GM23248 (cell line): ENCODE data around the gene KRT222. TPM values are rescaled to one million over a fixed set of nuclear protein-coding genes. Genes with fewer than 3 reads are reported as not detected.

Experiments
- DNase-seq: peaks from one replicate; pipeline ENCODE4 v3.0.0-alpha.2; 2015
- H2AFZ ChIP-seq: fragments of 200-600 bp; sonication (generic); 2 replicates; pipeline ENCODE4 v1.6.1; 2016; ENCODE audit warnings: antibody characterized with exemption
- H3F3A ChIP-seq: fragments of 200-600 bp; sonication (generic); 2 replicates; pipeline ENCODE4 v1.6.1; 2016; ENCODE audit warnings: mild to moderate bottlenecking, antibody characterized with exemption, mixed run types; ENCODE audit not compliant: insufficient read depth
- H3K27ac ChIP-seq: fragments of 200-600 bp; sonication (generic); 2 replicates; pipeline ENCODE4 v1.5.1; 2016; ENCODE audit warnings: mild to moderate bottlenecking
- H3K27me3 ChIP-seq: fragments of 200-600 bp; sonication (generic); replicated peaks from 2 replicates; pipeline ENCODE4 v1.6.1; 2016; ENCODE audit warnings: mild to moderate bottlenecking; ENCODE audit not compliant: insufficient read depth
- H3K36me3 ChIP-seq: fragments of 200-600 bp; sonication (generic); 2 replicates; pipeline ENCODE4 v1.6.1; 2016; ENCODE audit warnings: low read depth, mild to moderate bottlenecking
- H3K4me1 ChIP-seq: fragments of 200-600 bp; sonication (generic); 2 replicates; pipeline ENCODE4 v1.6.1; 2016; ENCODE audit warnings: mild to moderate bottlenecking; ENCODE audit not compliant: insufficient read depth
- H3K4me2 ChIP-seq: fragments of 200-600 bp; sonication (generic); one replicate; pipeline ENCODE4 v1.6.1; 2016; ENCODE audit warnings: mild to moderate bottlenecking; ENCODE audit not compliant: unreplicated experiment
- H3K4me3 ChIP-seq: fragments of 200-600 bp; sonication (generic); 2 replicates; pipeline ENCODE4 v1.5.1; 2016; ENCODE audit warnings: mild to moderate bottlenecking
- H3K79me2 ChIP-seq: fragments of 200-600 bp; sonication (generic); 2 replicates; pipeline ENCODE4 v1.6.1; 2016; ENCODE audit warnings: mild to moderate bottlenecking; ENCODE audit not compliant: insufficient read depth
- H3K9ac ChIP-seq: fragments of 200-600 bp; sonication (generic); 2 replicates; pipeline ENCODE4 v1.6.1; 2016; ENCODE audit warnings: mild to moderate bottlenecking
- H3K9me2 ChIP-seq: fragments of 200-600 bp; sonication (generic); 2 replicates; pipeline ENCODE4 v1.6.1; 2016; ENCODE audit warnings: mixed run types, mild to moderate bottlenecking, moderate library complexity; ENCODE audit not compliant: insufficient read depth
- H3K9me3 ChIP-seq: fragments of 200-600 bp; sonication (generic); one replicate; pipeline ENCODE4 v1.6.1; 2017; ENCODE audit warnings: low read depth
- H4K20me1 ChIP-seq: fragments of 200-600 bp; sonication (generic); 2 replicates; pipeline ENCODE4 v1.6.0; 2016; ENCODE audit not compliant: insufficient read depth
- EZH2 ChIP-seq: fragments of 200-600 bp; sonication (generic); IDR thresholded peaks from 2 replicates; pipeline ENCODE4 v1.6.1; 2018; ENCODE audit warnings: antibody characterized with exemption, mild to moderate bottlenecking; ENCODE audit not compliant: insufficient read depth, poor library complexity, severe bottlenecking
- EZH2phosphoT487 ChIP-seq: fragments of 200-600 bp; sonication (generic); IDR thresholded peaks from 2 replicates; pipeline ENCODE4 v1.6.1; 2018; ENCODE audit warnings: antibody characterized with exemption, moderate library complexity, mild to moderate bottlenecking, low read depth; ENCODE audit not compliant: insufficient read depth
- WGBS, 2 experiments: methylation state at CpG; one replicate each; pipeline ENCODE4 v1.1.6; 2015 to 2017; ENCODE audit warnings: low lambda C conversion rate in 2 of 2, low coverage in 1 of 2; ENCODE audit errors: missing lambda C conversion rate in 2 of 2; 5-methylcytosine and 5-hydroxymethylcytosine counted together
- in situ Hi-C: fragments of 300-500 bp; cut with MboI; formaldehyde crosslinking; loops from 2 replicates; pipeline ENCODE4 v1.15.0; 2020
- polyA plus RNA-seq: library from polyadenylated mRNA; unstranded; fragments of >200 nt; fragmentation: Nextera tagmentation; extraction: Ambion mirVana; gene quantifications from 2 replicates; pipeline ENCODE4 v1.2.1, GENCODE V29; 2016
- total RNA-seq: library from RNA; depleted of rRNA; stranded (reverse); fragments of >200 nt; shearing (Covaris generic); gene quantifications from 2 replicates; pipeline ENCODE4 v1.2.3, GENCODE V29; 2014

Gene KRT222
- total and polyA plus RNA-seq, 2 experiments from 2014 or later = not detected

- DNase-seq = no peak
Measured at GRCh38 chr17:40696651-40697072, 31.7 kb upstream of the KRT222 start.

GRCh38 chr17:40695874-40696472 lies 31.0 kb upstream of the KRT222 start:
- no peaks in the 10 kb centered on the region for H3K36me3 ChIP-seq
- H3F3A ChIP-seq = no peaks in the 10 kb centered on the region
- no peak overlapping the region for H2AFZ ChIP-seq
- H4K20me1 ChIP-seq = no peaks in the 10 kb centered on the region
- no peaks in the 10 kb centered on the region for H3K9me3 ChIP-seq
- no peak overlapping the region for H3K27ac ChIP-seq
- no peaks in the 10 kb centered on the region for H3K79me2 ChIP-seq
- TF ChIP-seq EZH2 (no peak), EZH2phosphoT487 (no peak)
- in situ Hi-C loops = no loop called here
- WGBS, 2 experiments = 83 to 85% methylated on average over 6 of the region's 6 CpGs
- H3K9ac ChIP-seq = no peak overlapping the region
- H3K9me2 ChIP-seq = no peaks in the 10 kb centered on the region
- peaks cover 76% of the 10 kb centered on the region for H3K27me3 ChIP-seq
- no peak for DNase-seq
- H3K4me3 ChIP-seq = no peak overlapping the region
- H3K4me1 ChIP-seq = no peaks in the 10 kb centered on the region
- H3K4me2 ChIP-seq = no peak overlapping the region

More at GRCh38 chr17:40696651-40697072, 31.7 kb upstream of the KRT222 start:
- no peak overlapping the region for H3K4me2 ChIP-seq
- no peaks in the 10 kb centered on the region for H3K9me2 ChIP-seq
- in situ Hi-C loops = no loop called here
- H3K79me2 ChIP-seq = no peaks in the 10 kb centered on the region
- H2AFZ ChIP-seq = no peak overlapping the region
- peaks cover 71% of the 10 kb centered on the region for H3K27me3 ChIP-seq
- 72 to 73% methylated on average over 3 of the region's 3 CpGs for WGBS, 2 experiments
- H3K9me3 ChIP-seq = no peaks in the 10 kb centered on the region
- H3K4me3 ChIP-seq = no peak overlapping the region
- no peak overlapping the region for H3K9ac ChIP-seq
- no peak overlapping the region for H3K27ac ChIP-seq
- no peaks in the 10 kb centered on the region for H3F3A ChIP-seq
- no peaks in the 10 kb centered on the region for H4K20me1 ChIP-seq
- TF ChIP-seq EZH2 (no peak), EZH2phosphoT487 (no peak)
- H3K4me1 ChIP-seq = no peaks in the 10 kb centered on the region
- H3K36me3 ChIP-seq = no peaks in the 10 kb centered on the region

GRCh38 chr17:40694584-40694983 lies 29.6 kb upstream of the KRT222 start:
- H3F3A ChIP-seq = no peaks in the 10 kb centered on the region
- H3K9ac ChIP-seq = no peak overlapping the region
- H2AFZ ChIP-seq = no peak overlapping the region
- in situ Hi-C loops = no loop called here
- no peak overlapping the region for H3K27ac ChIP-seq
- no peaks in the 10 kb centered on the region for H3K9me2 ChIP-seq
- DNase-seq = no peak
- H4K20me1 ChIP-seq = no peaks in the 10 kb centered on the region
- H3K9me3 ChIP-seq = no peaks in the 10 kb centered on the region
- no peak overlapping the region for H3K4me3 ChIP-seq
- H3K79me2 ChIP-seq = no peaks in the 10 kb centered on the region
- no peak overlapping the region for H3K4me2 ChIP-seq
- 71 to 73% methylated on average over 9 of the region's 9 CpGs for WGBS, 2 experiments
- peaks cover 74% of the 10 kb centered on the region for H3K27me3 ChIP-seq
- H3K36me3 ChIP-seq = no peaks in the 10 kb centered on the region
- TF ChIP-seq EZH2 (no peak), EZH2phosphoT487 (no peak)
- H3K4me1 ChIP-seq = no peaks in the 10 kb centered on the region

GRCh38 chr17:40687106-40687505 lies 22.1 kb upstream of the KRT222 start:
- Histone ChIP-seq H3K27ac (no peak overlapping the region), H3K36me3 (no peaks in the 10 kb centered on the region), H3K9me2 (no peaks in the 10 kb centered on the region), H3F3A (no peaks in the 10 kb centered on the region), H3K9me3 (no peaks in the 10 kb centered on the region), H2AFZ (no peak overlapping the region), H3K4me3 (no peak overlapping the region), H3K4me2 (no peak overlapping the region), H3K79me2 (no peaks in the 10 kb centered on the region), H3K9ac (no peak overlapping the region), H3K27me3 (peaks cover 68% of the 10 kb centered on the region), H3K4me1 (no peaks in the 10 kb centered on the region), H4K20me1 (no peaks in the 10 kb centered on the region)
- TF ChIP-seq EZH2 (no peak), EZH2phosphoT487 (no peak)
- DNase-seq = no peak
- WGBS, 2 experiments = 51 to 54% methylated on average over 5 of the region's 5 CpGs
- in situ Hi-C loops = no loop called here
